HG03432 (cell line): Measurements from ENCODE around the gene PELI1.
A peak's percentile ranks its signal among the peaks of the same experiment; 100 is the strongest.

Experiments
- ATAC-seq: cut with Tn5 transposase; IDR thresholded peaks from one replicate; pipeline ENCODE4 v1.9.1; 2021; ENCODE audit warnings: mild to moderate bottlenecking, moderate library complexity; ENCODE audit not compliant: unreplicated experiment

The PELI1 gene

GRCh38 chr2:64144057-64145013, at the start of gene PELI1:
TSS of gene PELI1 (minus strand) at chr2:64144420. CDS start at chr2:64108310, 36,110 bp downstream.
- peak; percentile 87 for ATAC-seq

- no peak for ATAC-seq
Measured at GRCh38 chr2:64193491-64193890, 49.3 kb upstream of the PELI1 start.

- ATAC-seq = no peak
Measured at GRCh38 chr2:64192664-64193105, 48.5 kb upstream of the PELI1 start.

- no peak for ATAC-seq
Measured at GRCh38 chr2:64192125-64192479, 47.9 kb upstream of the PELI1 start.

GRCh38 chr2:64189586-64189985, 45.4 kb upstream of the PELI1 start:
- ATAC-seq = no peak

- ATAC-seq = no peak
Measured at GRCh38 chr2:64189167-64189566, 44.9 kb upstream of the PELI1 start.

- ATAC-seq = no peak
Measured at GRCh38 chr2:64186699-64187605, 42.7 kb upstream of the PELI1 start.

- peak; percentile 97 for ATAC-seq
Measured at GRCh38 chr2:64179582-64180321, 35.5 kb upstream of the PELI1 start.

- no peak for ATAC-seq
Measured at GRCh38 chr2:64177315-64177714, 33.1 kb upstream of the PELI1 start.

GRCh38 chr2:64175419-64176197, 31.4 kb upstream of the PELI1 start:
- no peak for ATAC-seq

- ATAC-seq = no peak
Measured at GRCh38 chr2:64173156-64174135, 29.2 kb upstream of the PELI1 start.

GRCh38 chr2:64168756-64169155, 24.5 kb upstream of the PELI1 start:
- no peak for ATAC-seq

- ATAC-seq = no peak
Measured at GRCh38 chr2:64168201-64168600, 24.0 kb upstream of the PELI1 start.

- no peak for ATAC-seq
Measured at GRCh38 chr2:64166637-64167420, 22.6 kb upstream of the PELI1 start.

GRCh38 chr2:64166212-64166611, 22.0 kb upstream of the PELI1 start:
- ATAC-seq = no peak

- ATAC-seq = no peak
Measured at GRCh38 chr2:64165706-64166105, 21.5 kb upstream of the PELI1 start.

- ATAC-seq = no peak
Measured at GRCh38 chr2:64164629-64165028, 20.4 kb upstream of the PELI1 start.

- no peak for ATAC-seq
Measured at GRCh38 chr2:64162516-64162915, 18.3 kb upstream of the PELI1 start.
